Suppressor macrophage treated with lipopolysaccharide for 1 hour (primary cell): ENCODE measurements around the gene CFAP77.

ENCODE experiments used
- DNase-seq, 3 donors: peaks; one replicate each; pipeline ENCODE4 v3.0.0-alpha.2; 2020 to 2022

Gene CFAP77

DNA sequence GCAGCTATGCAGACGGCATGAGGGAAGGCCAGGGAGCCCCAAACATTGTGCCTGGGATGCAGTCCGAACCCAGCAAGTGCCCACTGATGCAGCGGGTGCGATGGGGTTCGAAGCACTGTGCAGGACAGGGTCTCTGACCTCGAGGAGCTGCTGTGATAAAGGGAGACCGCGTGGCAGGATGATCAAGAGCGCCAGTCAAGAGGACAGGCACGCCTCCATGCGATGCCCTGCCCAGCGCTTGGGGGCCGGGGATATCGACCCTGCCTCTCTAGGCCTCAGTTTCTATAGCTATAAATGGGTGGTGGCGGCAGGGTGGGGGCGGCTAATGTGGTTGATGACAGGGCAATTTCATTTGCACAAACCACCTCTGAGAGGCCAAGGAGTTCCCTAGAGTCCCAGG, 87.7 kb downstream of the CFAP77 start:
- DNase-seq, result no peak

DNA sequence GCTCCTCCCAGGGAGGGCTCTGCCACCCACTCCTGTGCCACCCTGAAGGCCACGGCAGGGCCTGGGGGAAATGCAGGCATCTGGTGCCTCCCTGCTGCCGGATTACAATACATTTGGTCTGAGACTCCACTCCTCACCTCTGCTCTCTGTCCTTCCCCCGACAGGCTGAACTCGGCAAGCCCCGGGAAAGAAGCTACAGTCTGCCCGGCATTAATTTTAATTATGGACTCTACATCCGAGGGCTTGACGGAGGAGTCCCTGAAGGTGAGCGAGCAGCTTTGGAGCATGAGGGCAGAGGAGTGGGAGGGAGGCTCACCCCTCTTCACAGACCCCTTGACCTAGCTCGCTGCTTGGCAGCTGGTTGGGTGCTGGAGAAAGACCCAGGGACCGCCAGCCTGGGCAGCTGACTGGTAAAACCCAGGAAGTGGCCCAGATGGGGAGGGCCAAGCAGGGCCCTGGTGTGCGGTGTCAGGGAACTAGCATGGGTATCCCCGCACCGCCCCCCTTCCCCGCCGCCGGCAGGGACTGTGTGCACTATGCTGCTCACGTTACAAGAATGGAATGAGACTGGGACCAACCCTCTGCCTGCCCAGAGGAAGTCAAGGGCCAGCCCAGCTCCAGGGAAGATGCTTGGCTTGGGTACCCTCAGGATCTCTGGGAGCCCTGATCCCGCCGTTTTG, 88.7 kb downstream of the CFAP77 start:
- DNase-seq, result no peak

DNA sequence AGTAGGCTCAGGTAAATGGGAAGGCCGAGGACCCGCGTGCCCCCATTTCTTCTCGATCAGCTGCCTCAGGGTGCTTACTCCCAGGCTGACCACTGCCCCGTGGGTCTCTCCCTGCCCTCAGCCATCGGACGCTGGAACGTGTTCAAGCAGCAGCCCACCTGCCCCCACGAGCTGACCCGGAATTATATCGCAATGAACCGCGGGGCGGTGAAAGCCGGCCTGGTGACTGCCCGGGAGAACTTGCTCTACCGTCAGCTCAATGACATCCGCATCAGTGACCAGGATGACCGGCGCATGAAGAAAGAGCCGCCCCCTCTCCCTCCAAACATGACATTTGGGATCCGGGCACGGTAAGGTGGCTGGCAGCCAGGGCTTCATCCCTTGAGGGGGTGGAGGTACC, 89.2 kb downstream of the CFAP77 start:
- DNase-seq, result no peak

DNA sequence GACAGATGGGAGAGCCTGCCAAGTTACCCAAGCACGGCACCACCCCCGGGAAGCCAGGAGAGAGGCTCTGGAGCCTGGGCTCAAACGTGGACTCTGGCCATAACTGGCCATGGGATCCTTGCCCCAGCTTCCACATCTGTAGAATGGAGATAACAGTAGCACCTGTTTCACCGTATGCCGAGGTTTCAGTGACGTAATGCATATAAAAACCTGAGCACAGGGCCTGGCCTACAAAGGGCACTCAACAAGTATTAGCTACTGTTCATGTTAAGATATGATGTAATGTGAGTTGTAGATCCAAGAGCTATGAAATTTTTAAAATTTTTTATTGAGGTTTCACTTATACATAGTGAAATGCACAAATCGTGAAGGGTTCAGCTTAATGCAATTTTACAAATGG, 90.2 kb downstream of the CFAP77 start:
- DNase-seq, result no peak

DNA sequence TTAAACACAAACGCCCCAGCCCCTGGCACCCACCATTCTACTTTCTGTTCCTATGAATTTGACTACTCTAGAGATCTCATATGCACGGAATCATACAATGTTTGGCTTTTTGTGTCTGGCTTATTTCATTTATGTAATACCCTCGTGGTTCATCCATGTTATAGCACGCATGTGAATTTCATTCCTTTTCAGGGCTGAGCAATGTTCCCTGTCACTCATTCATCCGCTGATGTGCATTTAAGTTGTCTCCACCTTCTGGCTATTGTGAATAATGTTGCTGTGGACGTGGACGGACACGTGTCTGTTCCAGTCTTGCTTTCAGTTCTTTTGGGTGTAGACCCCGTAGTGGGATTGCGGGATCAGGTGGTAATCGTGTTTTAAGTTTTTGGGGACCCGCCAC, 92.5 kb downstream of the CFAP77 start:
- DNase-seq, result no peak

DNA sequence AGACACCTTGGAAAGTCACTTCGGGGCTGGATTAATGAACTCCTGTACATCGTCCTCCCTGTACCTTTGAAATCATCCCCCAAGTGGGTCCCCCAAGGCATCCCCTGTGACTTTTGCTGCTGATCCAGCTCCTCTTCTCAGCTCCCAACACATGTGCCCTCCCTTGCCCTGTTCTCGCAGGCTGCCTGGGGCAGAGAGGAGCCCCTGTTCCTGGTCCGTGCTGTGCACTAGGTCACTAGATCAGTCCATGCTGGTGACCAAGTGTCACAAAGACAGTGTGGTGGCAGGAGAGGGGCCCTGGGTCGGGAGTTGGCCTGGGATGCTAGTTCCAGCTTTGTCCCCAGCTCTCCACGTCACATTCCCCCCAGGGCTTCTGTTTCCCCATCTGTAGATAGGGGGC, 93.1 kb downstream of the CFAP77 start:
- DNase-seq, result no peak

DNA sequence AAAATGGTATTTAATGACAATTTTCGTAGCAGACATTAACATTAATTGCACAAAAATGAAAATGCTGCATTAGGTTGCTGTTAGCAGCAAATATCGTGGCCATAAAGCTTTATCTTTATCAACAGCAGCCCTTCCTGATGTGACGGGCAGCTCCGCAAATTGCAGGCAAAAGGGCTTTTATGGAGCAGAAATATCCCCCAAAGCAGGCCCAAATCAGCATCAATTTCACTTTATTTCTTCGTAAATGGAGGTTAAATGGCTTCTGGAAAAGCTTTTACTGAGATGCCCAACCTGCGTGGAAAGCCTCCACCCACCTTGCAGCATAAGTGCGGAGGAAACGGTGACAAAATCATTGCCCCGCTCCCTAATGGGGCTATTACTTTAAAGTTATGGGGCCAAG, 94.5 kb downstream of the CFAP77 start:
- DNase-seq, result no peak

DNA sequence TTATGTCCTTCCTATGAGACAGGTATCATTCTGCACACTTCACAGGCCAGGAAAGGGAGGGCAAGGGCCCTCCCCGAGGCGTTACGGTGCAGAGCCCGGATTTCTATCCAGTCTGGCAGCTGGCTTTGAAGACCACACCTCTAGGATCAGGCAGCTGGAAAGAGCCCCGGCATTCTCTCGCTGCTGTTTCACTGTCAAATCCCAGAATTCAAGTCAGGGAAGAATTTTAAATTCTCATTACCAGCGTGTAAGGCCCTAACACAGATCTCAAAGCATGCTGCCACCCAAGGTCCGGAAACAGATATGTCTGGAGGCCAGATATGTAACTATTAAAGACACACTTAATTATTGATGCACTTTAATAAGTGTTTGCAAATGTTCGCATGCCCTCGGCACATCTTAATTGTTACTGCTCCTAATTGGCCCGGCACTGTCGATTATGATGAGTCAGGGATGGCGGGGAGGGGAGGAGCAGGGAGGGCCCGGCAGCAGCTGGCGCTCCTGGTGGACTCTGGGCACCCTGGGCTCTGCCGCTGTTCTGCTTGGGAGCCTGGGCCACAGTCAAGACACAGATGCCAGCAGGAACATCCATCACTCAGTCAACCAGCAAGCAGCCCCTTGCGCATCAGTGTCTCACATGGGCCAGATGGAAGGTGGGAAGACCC, 96.1 kb downstream of the CFAP77 start:
- no peak for DNase-seq

DNA sequence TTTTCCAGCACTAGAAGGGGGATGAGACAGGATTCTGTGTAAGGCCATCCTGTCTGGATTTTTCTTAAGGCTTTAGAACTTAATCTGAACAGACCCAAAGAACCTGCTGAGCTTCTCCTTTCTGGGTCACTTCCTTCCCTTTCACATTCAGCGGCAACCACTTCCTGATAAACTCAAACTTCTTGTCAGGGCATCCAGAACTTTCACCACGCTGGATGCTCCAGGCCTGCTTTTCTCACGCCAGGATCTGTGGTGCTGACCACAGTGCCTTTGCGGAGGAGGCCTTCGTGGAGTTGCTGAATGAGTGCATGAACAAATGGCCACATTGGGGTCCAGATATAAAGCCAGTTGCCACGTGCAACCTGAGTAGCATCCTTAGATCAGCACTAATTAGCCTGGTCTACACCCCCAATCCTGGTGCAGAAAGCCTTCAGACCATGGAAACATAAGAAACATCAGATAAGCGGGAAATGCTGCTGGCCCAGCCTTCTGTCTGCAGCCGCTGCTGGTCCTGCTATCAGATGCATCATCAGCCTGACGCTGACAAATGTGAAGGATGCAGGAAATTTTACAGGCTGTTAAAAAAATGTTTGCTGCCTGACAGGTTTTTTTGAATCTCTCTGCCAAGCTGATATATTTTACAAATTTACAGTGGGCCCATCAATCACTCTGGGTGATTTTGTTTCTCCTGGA, 97.1 kb downstream of the CFAP77 start:
- DNase-seq, result peak; percentile 45 to 55 (median 49)

DNA sequence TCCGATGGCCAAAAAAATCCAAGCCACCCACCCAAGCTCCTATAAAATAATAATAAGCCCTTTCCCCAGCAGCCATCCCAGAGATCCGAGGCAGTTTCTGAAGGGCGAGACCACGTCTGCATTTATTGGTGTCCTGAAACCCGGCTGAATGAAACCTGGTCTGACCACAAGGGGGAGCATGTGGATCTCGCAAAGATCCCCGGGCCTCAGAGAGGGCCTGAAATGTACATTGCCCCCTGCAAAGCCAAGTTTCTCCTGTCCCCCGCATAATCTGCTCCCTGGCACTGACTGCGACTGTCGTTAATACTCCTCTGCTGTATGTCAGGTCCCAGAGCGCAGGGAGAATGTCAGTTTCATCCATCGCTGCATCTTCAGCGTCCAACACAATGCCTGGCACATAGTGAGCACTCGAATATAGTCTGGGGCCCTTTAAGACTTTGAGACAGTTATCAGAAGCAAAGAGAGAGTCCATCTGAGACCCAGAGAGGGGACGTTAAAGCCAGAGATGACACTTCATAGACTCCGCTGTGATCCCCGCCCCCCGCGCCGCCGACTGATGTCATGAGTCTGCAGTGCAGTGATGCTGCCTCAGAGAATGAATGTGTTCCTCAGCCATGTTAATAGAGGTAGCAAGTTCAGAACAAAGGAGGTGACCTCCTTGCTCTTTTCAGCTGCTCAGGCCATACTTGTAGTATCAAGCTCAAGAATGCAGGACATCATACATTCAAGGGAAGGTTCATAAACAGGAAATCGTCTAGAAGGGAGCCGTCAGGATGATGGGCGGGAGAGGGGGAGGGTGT, 97.9 kb downstream of the CFAP77 start:
- DNase-seq, result peak; percentile 65 to 80 (median 75)

DNA sequence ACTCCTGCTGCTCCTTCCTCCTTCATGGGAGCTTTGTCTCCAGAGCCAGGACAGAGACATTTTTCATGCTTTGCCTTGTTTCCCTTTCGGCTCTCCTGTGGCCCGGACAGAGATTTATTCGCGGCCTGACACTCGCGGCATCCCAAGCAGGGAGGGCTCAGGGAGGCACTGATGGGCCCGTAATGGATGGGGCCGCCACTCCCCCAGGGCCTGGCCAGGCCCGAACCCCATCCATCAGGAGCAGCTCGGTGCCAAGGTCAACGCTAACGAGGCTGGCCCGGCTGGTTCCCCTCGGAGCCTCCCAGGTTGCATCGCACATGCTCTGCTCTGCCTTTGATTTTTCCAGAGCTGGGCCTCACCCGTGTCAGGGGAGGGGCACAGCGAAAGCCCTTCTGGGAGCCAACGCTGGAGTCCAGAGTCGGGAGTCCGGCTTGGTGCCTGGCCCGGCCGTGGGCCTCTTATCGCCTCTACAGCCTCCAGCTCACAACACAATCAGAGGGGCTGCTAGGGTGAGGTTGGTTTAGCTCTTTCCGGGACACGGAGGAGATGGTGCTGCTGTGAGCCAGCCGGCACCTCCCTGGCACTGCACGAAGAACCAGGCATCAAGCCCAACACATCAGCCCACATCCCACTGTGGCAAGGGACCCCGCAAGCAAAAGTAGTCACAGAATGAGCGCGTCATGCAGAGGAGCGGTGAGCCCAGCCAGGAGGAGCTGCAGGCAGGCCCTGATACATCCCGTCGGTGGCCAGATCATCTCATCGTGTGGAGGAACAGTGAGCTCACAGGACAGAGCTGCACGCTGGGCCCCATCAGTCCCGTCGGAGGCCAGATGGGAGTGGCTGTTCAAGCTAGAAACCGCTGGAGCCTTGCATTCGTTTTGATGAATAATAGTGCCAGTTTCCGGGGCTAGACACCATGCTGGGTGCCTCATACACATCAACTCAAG, 100.2 kb downstream of the CFAP77 start:
- DNase-seq, result no peak

DNA sequence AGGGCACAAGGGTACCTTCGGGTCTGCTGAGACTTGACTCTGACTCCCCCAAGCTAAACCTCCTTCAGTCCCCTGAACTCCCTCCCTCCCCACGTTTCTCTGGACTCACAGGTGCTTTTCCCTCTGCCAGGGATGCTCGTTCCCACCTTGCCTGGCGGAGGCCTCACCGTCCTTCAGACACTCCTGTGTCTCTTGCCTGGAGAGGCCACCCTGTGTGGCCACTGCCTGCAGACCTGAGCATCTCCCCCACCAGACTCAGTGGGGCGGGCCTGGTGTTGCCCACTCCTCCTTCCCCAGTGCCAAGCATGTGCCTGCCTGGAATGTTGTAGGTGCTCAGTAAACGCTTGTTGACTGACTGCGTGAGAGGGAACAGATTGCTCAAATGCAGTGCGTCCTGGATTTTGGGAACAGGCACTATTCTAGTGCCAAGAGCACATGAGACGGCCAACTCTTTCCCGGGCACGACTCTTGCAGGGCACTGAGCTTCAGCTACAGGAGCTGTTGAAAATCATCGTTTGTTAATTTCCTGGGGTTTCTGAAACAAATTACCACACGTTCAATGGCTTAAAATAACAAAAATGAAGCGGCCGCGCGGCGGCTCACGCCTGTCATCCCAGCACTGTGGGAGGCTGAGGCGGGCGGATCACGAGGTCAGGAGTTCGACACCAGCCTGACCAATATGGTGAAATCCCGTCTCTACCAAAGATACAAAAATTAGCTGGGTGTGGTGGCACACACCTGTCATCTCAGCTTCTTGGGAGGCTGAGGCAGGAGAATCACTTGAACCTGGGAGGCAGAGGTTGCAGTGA, 101.4 kb downstream of the CFAP77 start:
- DNase-seq, result no peak

DNA sequence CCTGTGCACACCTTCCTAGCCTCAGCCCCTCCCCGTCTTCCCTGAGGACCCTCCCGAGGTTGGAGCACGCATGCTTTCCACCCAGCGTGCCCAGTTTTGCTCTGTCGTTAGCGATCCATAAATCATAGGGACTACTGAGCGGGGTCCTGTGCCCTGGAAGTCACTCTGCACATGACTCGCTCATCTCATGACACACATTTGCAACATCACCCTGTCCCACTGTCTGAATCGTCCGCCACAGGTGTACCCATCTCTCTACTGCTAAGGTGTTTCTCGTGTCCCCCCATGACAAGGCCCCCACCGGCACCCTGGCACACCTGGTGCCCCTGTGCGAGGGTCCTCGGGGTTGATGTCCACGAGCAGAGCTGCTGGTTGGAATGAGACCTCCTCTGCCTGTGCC, 103.4 kb downstream of the CFAP77 start:
- DNase-seq, result no peak

DNA sequence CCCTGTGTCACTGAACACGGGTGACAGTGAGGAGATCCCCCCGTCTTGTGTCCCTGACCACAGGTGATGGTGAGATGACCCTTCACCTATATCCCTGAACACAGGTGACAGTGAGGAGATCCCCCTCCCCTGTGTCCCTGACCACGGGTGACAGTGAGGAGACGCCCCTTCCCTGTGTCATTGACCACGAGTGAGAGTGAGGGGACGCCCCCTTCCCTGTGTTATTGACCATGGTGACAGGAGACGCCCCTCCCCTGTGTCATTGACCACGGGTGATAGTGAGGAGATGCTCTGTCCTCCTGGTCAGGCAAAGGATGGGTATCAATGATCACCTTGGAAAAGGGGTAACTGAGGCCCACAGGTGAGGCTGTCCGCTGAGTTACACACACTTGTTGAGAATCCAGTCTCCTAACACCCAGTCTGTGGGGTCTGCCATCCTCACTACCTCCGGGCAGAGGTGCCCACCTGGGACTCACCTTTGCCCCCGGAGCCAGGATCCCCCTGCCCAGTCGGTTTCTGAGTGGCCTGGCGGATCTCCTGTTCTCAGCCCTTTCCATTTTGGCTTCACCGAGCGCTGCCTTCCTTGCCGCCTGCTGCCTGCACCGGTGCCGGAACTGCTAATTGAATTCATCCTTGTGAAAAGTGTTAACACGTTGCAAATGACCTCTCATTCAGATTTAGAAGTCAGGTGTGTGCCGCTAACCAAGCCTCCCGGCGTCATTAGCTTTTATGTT, 104.2 kb downstream of the CFAP77 start:
- DNase-seq, result no peak

DNA sequence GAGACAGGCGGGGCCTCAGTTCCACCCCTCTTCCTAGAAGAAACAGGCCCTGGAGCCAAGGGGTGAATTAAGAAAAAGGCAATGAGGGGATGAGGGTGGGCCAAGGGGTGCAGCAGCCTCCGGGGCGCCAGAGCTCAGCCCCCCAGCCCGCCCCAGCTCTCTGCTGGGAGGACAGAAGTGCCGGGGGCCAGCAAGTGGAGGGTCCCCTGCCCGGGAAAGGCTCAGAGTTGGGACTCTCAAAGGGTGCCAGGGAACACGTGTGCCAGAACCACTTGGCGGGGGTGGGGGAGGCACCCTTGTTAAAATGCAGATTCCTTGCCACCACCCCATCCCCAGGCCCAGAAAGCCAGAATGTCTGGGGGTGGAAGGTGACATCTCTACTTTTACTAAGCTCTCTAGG, 104.8 kb downstream of the CFAP77 start:
- DNase-seq, result no peak

DNA sequence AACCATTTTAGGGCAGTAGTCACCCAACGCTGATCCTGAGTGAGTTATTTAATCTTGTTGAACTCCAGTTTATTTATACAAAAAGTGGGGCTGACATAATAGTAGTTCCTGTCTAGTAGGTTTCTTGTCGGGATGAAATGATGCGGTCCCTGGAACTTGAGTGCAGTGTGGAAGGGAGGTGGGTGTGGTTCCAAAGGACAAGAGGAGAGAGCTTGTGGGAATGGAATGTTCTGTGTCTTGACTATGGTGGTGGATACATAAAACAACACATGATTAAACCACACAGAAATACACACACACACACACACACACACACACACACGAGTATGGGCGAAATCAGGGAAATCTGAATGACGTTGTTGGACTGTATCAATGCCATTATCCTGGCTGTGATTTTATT, 106.3 kb downstream of the CFAP77 start:
- DNase-seq, result no peak

DNA sequence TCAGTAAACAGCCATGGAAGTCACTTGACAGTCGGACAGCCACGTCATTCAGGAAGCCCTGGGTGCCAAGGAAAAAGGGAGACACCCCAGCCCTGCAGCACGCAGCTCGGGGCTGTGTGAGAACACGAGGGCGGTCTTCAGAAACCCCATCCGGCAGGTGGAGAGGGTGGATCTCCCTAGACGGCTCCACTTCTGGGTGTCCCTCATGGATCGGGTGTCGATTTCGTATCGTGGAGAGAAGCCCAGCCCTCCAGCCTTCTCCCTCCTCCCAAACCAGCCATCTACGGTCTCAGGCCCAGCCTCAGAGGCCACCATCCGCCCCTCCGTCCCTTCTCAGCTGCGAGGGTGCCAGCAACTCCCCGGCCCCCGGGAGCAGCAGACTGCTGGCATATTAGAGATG, 106.9 kb downstream of the CFAP77 start:
- no peak for DNase-seq

DNA sequence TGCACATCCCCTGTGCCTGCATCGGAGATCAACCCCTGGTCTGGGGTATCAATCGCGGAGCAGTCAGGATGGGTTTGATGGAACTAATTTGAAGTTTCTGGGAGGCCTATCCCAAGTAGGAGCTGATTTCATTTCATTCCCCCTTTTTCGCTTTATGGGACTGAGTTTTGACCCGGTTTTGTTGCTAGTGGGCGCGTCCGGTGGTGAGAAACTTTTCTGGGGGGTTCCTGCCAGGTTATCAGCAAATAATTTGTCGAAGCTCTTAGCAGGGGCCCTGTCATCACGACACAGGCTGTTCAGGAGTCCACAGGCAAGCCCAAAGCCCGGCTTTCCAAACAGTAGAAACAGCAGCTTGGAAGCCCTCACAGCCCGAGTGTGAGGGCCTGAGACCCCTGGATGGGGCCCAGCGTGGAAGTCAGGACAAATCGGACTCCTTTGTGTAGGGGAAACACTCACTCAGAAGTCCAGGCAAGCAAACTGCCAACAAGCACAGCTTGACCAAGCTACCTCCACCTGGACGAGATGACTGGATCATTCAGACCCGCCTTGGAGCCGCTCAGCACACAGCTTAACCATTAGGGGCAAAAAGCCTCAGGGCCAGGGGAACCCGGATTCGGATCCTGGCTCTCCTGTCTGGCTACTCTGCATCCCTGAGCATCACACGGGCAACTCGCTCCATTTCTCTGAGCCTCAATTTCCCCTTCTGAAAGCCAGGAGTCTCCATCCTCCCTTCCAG, 108.0 kb downstream of the CFAP77 start:
- DNase-seq, result no peak

DNA sequence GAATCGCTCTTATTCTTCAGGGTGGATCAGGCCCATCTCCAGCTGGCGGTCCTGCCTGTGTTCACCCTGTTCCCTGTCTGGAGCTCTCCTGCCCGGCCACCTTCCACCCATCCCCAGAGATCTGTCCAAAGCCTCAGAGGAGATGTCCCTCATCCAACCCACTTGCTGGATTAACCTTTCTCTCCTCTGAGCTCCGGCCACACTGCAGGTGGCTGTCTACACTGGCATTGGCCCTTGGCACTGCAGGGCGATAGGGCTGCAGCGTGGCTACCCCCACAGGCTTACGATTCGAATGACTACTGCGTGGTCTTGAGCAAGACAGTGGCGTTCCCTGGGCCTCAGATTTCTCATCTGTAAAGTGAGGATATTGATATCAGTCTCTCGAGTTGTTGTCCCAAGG, 108.6 kb downstream of the CFAP77 start:
- DNase-seq, result no peak

DNA sequence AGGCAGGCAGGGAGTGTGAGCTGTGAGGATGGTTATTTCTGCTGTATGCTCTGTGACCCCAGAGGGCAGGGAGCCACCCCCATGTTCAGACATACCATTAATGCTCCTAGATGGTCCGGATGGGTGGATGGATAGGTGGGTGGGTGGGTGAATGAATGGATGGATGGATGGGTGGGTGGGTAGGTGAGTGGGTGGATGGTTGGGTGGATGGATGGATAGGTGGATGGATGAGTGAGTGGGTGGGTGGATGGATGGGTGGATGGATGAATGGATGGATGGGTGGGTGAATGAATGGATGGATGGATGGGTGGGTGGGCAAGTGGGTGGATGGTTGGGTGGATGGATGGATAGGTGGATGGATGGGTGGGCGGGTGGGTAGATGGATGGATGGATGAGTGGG, 109.0 kb downstream of the CFAP77 start:
- DNase-seq, result no peak
